ENCODE data around the gene SLC9A7. TPM values are rescaled to one million over a fixed set of nuclear protein-coding genes. Genes with fewer than 3 reads are reported as not detected.

SLC9A7 gene
- total RNA-seq, 3 donors from 2014 or later: 1.6 to 28.1 (median 12.8) TPM

DNA sequence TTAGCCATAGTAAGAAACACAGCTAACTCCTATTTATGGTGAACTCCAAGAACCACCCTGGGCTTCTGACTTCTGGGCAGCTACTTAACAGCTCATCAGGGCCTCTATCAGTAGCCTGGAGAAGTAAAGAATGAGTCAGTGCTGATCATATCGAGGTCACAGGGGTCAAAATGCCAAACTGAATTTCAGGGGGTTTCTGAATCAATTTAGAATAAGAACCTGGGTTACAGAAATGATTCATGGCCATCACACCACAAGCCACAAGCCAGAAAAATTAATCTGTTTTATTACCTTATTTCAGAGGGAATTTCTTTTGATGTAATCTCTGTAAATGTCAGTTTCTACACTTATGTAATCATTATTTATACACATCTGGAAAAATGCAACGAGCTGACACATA lies 121.0 kb downstream of the SLC9A7 start:
- H3K27ac ChIP-seq: no peak overlapping the region
- H3K9me3 ChIP-seq: no peaks in the 10 kb centered on the region
- H3K4me3 ChIP-seq: no peak overlapping the region
- no peak for DNase-seq (ENCODE audit: low spot score in 2 of 2)
- no peaks in the 10 kb centered on the region for H3K36me3 ChIP-seq
- TF ChIP-seq, protein P1, sequence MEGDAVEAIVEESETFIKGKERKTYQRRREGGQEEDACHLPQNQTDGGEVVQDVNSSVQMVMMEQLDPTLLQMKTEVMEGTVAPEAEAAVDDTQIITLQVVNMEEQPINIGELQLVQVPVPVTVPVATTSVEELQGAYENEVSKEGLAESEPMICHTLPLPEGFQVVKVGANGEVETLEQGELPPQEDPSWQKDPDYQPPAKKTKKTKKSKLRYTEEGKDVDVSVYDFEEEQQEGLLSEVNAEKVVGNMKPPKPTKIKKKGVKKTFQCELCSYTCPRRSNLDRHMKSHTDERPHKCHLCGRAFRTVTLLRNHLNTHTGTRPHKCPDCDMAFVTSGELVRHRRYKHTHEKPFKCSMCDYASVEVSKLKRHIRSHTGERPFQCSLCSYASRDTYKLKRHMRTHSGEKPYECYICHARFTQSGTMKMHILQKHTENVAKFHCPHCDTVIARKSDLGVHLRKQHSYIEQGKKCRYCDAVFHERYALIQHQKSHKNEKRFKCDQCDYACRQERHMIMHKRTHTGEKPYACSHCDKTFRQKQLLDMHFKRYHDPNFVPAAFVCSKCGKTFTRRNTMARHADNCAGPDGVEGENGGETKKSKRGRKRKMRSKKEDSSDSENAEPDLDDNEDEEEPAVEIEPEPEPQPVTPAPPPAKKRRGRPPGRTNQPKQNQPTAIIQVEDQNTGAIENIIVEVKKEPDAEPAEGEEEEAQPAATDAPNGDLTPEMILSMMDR (IDR thresholded peaks at IDR 0.05): no peak
- TF ChIP-seq POLR2AphosphoS5 (IDR thresholded peaks at IDR 0.05): no peak
- TF ChIP-seq POLR2A (IDR thresholded peaks at IDR 0.05): no peak
- no peaks in the 10 kb centered on the region for H3K4me1 ChIP-seq
- intact Hi-C loops (cut with DNase I; ENCODE audit: low total_unique reads): no loop called here
- H3K27me3 ChIP-seq: peaks cover 0 to 8% of the 10 kb centered on the region in 2 donors

DNA sequence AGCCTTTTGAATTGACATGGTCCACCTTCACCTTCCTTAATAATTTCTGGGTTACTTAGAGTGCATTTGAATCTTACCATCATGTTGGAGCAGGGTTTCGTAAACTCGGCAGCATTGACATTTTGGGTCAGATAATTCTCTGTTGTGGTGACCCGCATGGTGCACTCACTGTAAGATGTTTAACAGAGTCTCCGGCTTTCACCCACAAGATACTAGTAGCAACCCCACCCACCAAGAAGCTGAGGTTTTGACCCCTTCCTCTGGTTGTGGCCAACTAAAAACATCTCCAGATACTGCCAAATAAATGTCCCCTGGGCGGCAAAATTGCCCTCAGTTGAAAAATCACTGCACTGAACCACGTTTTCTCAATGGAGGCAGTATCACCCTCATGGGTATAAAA lies 122.7 kb downstream of the SLC9A7 start:
- TF ChIP-seq POLR2AphosphoS5 (IDR thresholded peaks at IDR 0.05) (no peak), POLR2A (IDR thresholded peaks at IDR 0.05) (no peak)
- TF ChIP-seq, protein P1 (IDR thresholded peaks at IDR 0.05): no peak
- no peak for DNase-seq (ENCODE audit: low spot score in 2 of 2)
- Histone ChIP-seq H3K27me3 (peaks cover 0 to 17% of the 10 kb centered on the region in 2 donors), H3K27ac (no peak overlapping the region), H3K36me3 (no peaks in the 10 kb centered on the region), H3K4me1 (no peaks in the 10 kb centered on the region), H3K9me3 (no peaks in the 10 kb centered on the region), H3K4me3 (no peak overlapping the region)
- intact Hi-C loops (cut with DNase I; ENCODE audit: low total_unique reads): no loop called here

DNA sequence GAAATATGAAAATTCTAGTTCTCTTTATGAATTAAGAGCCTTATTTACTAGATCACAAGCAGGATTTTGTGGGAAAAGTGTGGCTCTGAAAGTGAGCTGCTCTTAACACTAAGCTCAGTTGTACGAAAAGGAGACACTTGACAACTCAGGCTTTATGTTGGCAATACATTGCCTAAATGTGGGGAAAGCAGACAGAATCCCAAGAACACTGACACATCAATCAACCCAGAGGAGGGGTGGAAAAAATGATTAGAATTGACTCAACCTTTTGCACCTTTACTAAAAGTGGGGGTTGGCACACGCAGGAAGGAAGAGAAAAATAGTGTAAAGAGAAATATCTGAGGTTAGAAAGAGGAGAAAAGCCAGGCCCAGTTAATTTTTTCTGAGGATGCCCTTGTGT lies 123.7 kb downstream of the SLC9A7 start:
- Histone ChIP-seq H3K4me3 (no peak overlapping the region), H3K27ac (no peak overlapping the region), H3K9me3 (no peaks in the 10 kb centered on the region), H3K27me3 (peaks cover 0 to 24% of the 10 kb centered on the region in 2 donors), H3K4me1 (no peaks in the 10 kb centered on the region), H3K36me3 (no peaks in the 10 kb centered on the region)
- no peak for TF ChIP-seq POLR2A (IDR thresholded peaks at IDR 0.05)
- TF ChIP-seq, protein P1 (IDR thresholded peaks at IDR 0.05): no peak
- TF ChIP-seq POLR2AphosphoS5 (IDR thresholded peaks at IDR 0.05): no peak
- no peak for DNase-seq (ENCODE audit: low spot score in 2 of 2)
- intact Hi-C loops (cut with DNase I; ENCODE audit: low total_unique reads): no loop called here

DNA sequence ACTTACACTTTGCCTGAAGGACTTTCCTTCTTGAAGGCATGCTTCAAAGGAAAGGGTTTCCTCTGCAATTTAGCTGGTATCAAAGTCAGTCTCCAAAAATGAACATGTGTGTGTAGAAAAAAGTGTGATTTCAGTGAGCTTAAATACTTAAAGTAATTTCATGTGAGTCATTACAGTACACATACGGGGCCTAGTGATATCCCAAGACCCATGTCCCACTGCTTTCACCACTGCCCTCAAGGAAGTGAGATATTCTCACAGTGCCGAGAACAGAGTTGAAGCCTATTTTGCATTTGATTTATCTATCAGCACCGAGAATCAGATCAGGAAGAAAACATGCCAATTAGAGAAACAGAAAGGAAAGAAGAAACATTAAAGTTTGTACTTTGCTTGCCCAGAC lies 124.3 kb downstream of the SLC9A7 start:
- Histone ChIP-seq H3K9me3 (no peaks in the 10 kb centered on the region), H3K36me3 (no peaks in the 10 kb centered on the region), H3K27me3 (peaks cover 0 to 28% of the 10 kb centered on the region in 2 donors), H3K27ac (no peak overlapping the region), H3K4me3 (no peak overlapping the region), H3K4me1 (no peaks in the 10 kb centered on the region)
- no peak for TF ChIP-seq POLR2A (IDR thresholded peaks at IDR 0.05)
- TF ChIP-seq POLR2AphosphoS5 (IDR thresholded peaks at IDR 0.05): no peak
- TF ChIP-seq, protein P1 (IDR thresholded peaks at IDR 0.05): no peak
- intact Hi-C loops (cut with DNase I; ENCODE audit: low total_unique reads): no loop called here
- no peak for DNase-seq (ENCODE audit: low spot score in 2 of 2)

DNA sequence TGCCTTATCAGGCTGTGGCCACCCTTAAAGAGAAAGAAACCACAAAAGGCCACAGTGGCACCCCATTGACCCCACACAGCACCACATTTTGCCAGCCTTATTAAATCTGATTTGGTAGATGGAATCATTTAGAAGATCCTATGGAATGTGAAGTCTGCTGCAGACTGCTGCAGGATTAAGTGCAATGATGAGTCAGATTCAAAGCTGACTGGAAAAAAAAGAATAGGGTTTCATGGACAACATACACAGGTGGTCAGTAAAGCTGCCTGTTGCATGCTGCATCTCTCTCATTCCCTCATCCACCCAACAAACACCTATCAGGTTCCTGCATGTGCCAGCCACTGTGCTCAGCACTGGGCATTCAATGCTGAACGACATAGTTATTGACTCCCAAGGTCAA lies 128.8 kb downstream of the SLC9A7 start:
- intact Hi-C loops (cut with DNase I; ENCODE audit: low total_unique reads): no loop called here
- Histone ChIP-seq H3K4me3 (no peak overlapping the region), H3K27ac (peak overlapping the region in 1 of 2 donors; percentile 80), H3K4me1 (no peaks in the 10 kb centered on the region), H3K36me3 (no peaks in the 10 kb centered on the region), H3K27me3 (peaks cover 0 to 28% of the 10 kb centered on the region in 2 donors), H3K9me3 (no peaks in the 10 kb centered on the region)
- TF ChIP-seq POLR2AphosphoS5 (IDR thresholded peaks at IDR 0.05) (no peak), POLR2A (IDR thresholded peaks at IDR 0.05) (no peak)
- TF ChIP-seq, protein P1 (IDR thresholded peaks at IDR 0.05): no peak
- no peak for DNase-seq (ENCODE audit: low spot score in 2 of 2)
